HCT116 (cell line): ENCODE data around the gene FAM185A. TPM values are rescaled to one million over a fixed set of nuclear protein-coding genes. Genes with fewer than 3 reads are reported as not detected.
"Not testable (repeated sequence)": the region's sequence is repeated elsewhere in the genome, so short reads cannot be mapped to it uniquely, and the experiment has no call there.

Experiments
- ATAC-seq: fragments of 200-7000 bp; cut with Tn5 transposase; 2 replicates; pipeline ENCODE4 v1.9.1; 2020; ENCODE audit warnings: mild to moderate bottlenecking, moderate library complexity
- BruUV-seq: library from RNA; stranded (reverse); fragments of 400-500 nt; replicated peaks from 2 replicates; lab custom pipeline; 2021; lab: Mats Ljungman, UMichigan
- CTCF ChIA-PET: fragments of 300-600 bp; sonication (Branson Sonifier 250); formaldehyde crosslinking; loops from one replicate; lab custom pipeline; 2021; ENCODE audit warnings: antibody characterized with exemption; lab: Charles Lee
- POLR2A ChIA-PET: fragments of 300-600, 350-600 bp; sonication (Branson Sonifier 250); formaldehyde crosslinking; loops from one replicate; lab custom pipeline; 2021; ENCODE audit warnings: antibody characterized with exemption; lab: Charles Lee
- RAD21 ChIA-PET, 2 experiments: fragments of 300-600 bp; sonication (Branson Sonifier 250); formaldehyde crosslinking; loops; one replicate each; lab custom pipeline; 2023; ENCODE audit warnings: low total read pairs in 2 of 2; ENCODE audit not compliant: uncharacterized antibody in 2 of 2, unreplicated experiment in 2 of 2, low non-redundant PET in 1 of 2; lab: Charles Lee
- DNase-seq: peaks from one replicate; pipeline ENCODE4 v3.0.0-alpha.2; 2010; ENCODE audit warnings: low read depth, low spot score
- H2AFZ ChIP-seq: fragments of 200-600 bp; shearing (Covaris generic), sonication (generic); 2 replicates; pipeline ENCODE4 v1.6.1; 2017; ENCODE audit warnings: low read depth, mixed run types, mixed read lengths, antibody characterized with exemption, low read length; ENCODE audit not compliant: poor library complexity, severe bottlenecking
- H3K27ac ChIP-seq: 2 replicates; pipeline ENCODE4 v1.5.1; 2012; ENCODE audit warnings: low read depth, low read length
- H3K27me3 ChIP-seq: fragments of 200-600 bp; sonication (generic); 2 replicates; pipeline ENCODE4 v1.6.1; 2016; ENCODE audit warnings: mixed run types, low read length, mixed read lengths; ENCODE audit not compliant: insufficient read depth
- H3K36me3 ChIP-seq, 2 experiments: fragments of 200-500 bp in 1 of 2; fragments of 200-600 bp in 1 of 2; sonication (Bioruptor generic) in 1 of 2; sonication (generic) in 1 of 2; 2 replicates each; pipeline versions ENCODE4 v1.5.1 to v1.6.1; 2014 to 2016; ENCODE audit warnings: low read length in 2 of 2, inconsistent platforms in 1 of 2, mixed read lengths in 1 of 2, mixed run types in 1 of 2; ENCODE audit not compliant: insufficient read depth in 2 of 2, control insufficient read depth in 1 of 2
- H3K4me1 ChIP-seq, 2 experiments: fragments of 200-600 bp in 1 of 2; sonication (generic) in 1 of 2; 2 replicates each; pipeline versions ENCODE4 v1.5.1 to v1.6.1; 2012 to 2017; ENCODE audit warnings: low read length in 2 of 2, inconsistent platforms in 1 of 2, mild to moderate bottlenecking in 1 of 2, mixed read lengths in 1 of 2, mixed run types in 1 of 2, moderate library complexity in 1 of 2; ENCODE audit not compliant: insufficient read depth in 2 of 2, control insufficient read depth in 1 of 2
- H3K4me2 ChIP-seq: fragments of 200-600 bp; sonication (generic); 2 replicates; pipeline ENCODE4 v1.6.1; 2017; ENCODE audit warnings: mixed run types, low read length, mixed read lengths
- H3K4me3 ChIP-seq, 2 experiments: fragments of 200-600 bp in 1 of 2; sonication (generic) in 1 of 2; replicated peaks in 1 of 2; 2 replicates each; pipeline ENCODE4 v1.5.1; 2011 to 2016; ENCODE audit warnings: low read length in 2 of 2, control low read depth in 1 of 2, low read depth in 1 of 2, mild to moderate bottlenecking in 1 of 2, mixed read lengths in 1 of 2, mixed run types in 1 of 2
- H3K79me2 ChIP-seq: fragments of 200-600 bp; sonication (generic); 2 replicates; pipeline ENCODE4 v1.6.1; 2017; ENCODE audit warnings: mild to moderate bottlenecking, mixed run types, low read length, moderate library complexity, mixed read lengths; ENCODE audit not compliant: insufficient read depth
- H3K9ac ChIP-seq: fragments of 200-600 bp; sonication (generic); 2 replicates; pipeline ENCODE4 v1.6.1; 2016; ENCODE audit warnings: low read length, mixed read lengths
- H3K9me2 ChIP-seq: fragments of 200-600 bp; sonication (generic), shearing (Covaris generic); 2 replicates; pipeline ENCODE4 v1.6.1; 2017; ENCODE audit warnings: mixed run types, mild to moderate bottlenecking, moderate library complexity; ENCODE audit not compliant: insufficient read depth
- H3K9me3 ChIP-seq, 2 experiments: fragments of 200-500 bp in 1 of 2; fragments of 200-600 bp in 1 of 2; sonication (Bioruptor generic) in 1 of 2; sonication (generic) in 1 of 2; 2 replicates each; pipeline ENCODE4 v1.6.1; 2014 to 2017; ENCODE audit warnings: low read length in 2 of 2, mixed read lengths in 2 of 2, inconsistent platforms in 1 of 2, low read depth in 1 of 2, mild to moderate bottlenecking in 1 of 2, mixed run types in 1 of 2, moderate library complexity in 1 of 2; ENCODE audit not compliant: control insufficient read depth in 1 of 2, insufficient read depth in 1 of 2
- H4K20me1 ChIP-seq: fragments of 200-600 bp; sonication (generic), shearing (Covaris generic); 2 replicates; pipeline ENCODE4 v1.6.1; 2017; ENCODE audit warnings: mixed run types, mild to moderate bottlenecking, moderate library complexity; ENCODE audit not compliant: insufficient read depth
- intact Hi-C: fragments of 100-400 bp; cut with micrococcal nuclease; formaldehyde crosslinking; loops from 2 replicates; pipeline ENCODE4 v1.10.0; 2022
- total RNA-seq: library from RNA; stranded (reverse); gene quantifications from one replicate; pipeline ENCODE4 v1.2.1, GENCODE V29; 2021; ENCODE audit not compliant: unreplicated experiment
- TF ChIP-seq, protein P1 (sequence below), 3 experiments: fragments of 200-600 bp in 1 of 3; sonication (generic) in 1 of 3; IDR thresholded peaks in 2 of 3; conservative IDR thresholded peaks in 1 of 3; 2 replicates each; pipeline ENCODE4 v1.5.1; 2012 to 2017; ENCODE audit warnings: low read depth in 2 of 3, low read length in 2 of 3, antibody characterized with exemption in 1 of 3, borderline replicate concordance in 1 of 3, control low read depth in 1 of 3, mild to moderate bottlenecking in 1 of 3, mixed read lengths in 1 of 3, mixed run types in 1 of 3, moderate library complexity in 1 of 3; ENCODE audit not compliant: insufficient read depth in 1 of 3

The FAM185A gene
- total RNA-seq, 1 experiment from 2014 or later = 8.0 TPM

DNA sequence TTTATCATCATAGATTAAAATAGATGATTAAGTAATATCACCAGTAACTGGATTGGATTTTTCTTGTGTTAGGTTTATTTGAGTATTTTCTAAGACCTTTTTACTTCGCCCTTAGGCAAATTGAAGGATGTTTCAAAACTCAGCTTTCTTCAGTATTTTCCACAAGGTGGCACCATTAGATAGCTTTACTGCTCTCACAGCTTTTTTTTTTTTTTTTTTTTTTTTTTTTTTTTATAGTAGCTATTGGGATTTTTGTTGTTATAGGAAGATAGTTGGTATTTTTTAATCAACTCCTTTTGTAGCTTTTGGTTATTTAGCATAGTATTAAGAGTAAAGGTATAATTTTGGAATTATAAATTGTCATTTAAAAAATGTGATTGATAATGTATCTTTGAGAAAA, 9.4 kb downstream of the FAM185A start:
- H3K4me3 ChIP-seq, H3K79me2 ChIP-seq, H3K9ac ChIP-seq, H3K4me2 ChIP-seq, POLR2A ChIA-PET, H3K4me1 ChIP-seq, H3K9me2 ChIP-seq, H3K9me3 ChIP-seq, H3K27me3 ChIP-seq, BruUV-seq, DNase-seq, H2AFZ ChIP-seq, ATAC-seq: not testable (repeated sequence)
- RAD21 ChIA-PET = interaction anchor here (0.5 to 1.2 kb wide), 6 partner anchors 169 to 556 kb away, joined by 3 to 9 read pairs (median 4); no protein-coding TSS in a partner anchor
- CTCF ChIA-PET = interaction anchor here (0.6 to 1.6 kb wide), 6 partner anchors 159 to 649 kb away, joined by 3 to 49 read pairs (median 8); partner anchors contain the start of genes ARMC10, FBXL13 and NAPEPLD
- intact Hi-C loops = loop anchor here (2.0 kb wide), 1 partner anchor 305 kb away; no protein-coding TSS in a partner anchor
- TF ChIP-seq, protein P1, sequence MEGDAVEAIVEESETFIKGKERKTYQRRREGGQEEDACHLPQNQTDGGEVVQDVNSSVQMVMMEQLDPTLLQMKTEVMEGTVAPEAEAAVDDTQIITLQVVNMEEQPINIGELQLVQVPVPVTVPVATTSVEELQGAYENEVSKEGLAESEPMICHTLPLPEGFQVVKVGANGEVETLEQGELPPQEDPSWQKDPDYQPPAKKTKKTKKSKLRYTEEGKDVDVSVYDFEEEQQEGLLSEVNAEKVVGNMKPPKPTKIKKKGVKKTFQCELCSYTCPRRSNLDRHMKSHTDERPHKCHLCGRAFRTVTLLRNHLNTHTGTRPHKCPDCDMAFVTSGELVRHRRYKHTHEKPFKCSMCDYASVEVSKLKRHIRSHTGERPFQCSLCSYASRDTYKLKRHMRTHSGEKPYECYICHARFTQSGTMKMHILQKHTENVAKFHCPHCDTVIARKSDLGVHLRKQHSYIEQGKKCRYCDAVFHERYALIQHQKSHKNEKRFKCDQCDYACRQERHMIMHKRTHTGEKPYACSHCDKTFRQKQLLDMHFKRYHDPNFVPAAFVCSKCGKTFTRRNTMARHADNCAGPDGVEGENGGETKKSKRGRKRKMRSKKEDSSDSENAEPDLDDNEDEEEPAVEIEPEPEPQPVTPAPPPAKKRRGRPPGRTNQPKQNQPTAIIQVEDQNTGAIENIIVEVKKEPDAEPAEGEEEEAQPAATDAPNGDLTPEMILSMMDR (IDR thresholded peaks at IDR 0.05 in 2 of 3, conservative IDR thresholded peaks at IDR 0.05 in 1 of 3; ENCODE audit: borderline replicate concordance in 1 of 3, insufficient read depth in 1 of 3, low read depth in 2 of 3, low read length in 2 of 3) = peak in 2 of 3 experiments; percentile 29 to 31; a peak in 2 of 6 replicates
- TF ChIP-seq, all 23 proteins: peak for 1; not testable (repeated sequence) for 22
- H3K36me3 ChIP-seq, H4K20me1 ChIP-seq, H3K27ac ChIP-seq: not testable (repeated sequence)

DNA sequence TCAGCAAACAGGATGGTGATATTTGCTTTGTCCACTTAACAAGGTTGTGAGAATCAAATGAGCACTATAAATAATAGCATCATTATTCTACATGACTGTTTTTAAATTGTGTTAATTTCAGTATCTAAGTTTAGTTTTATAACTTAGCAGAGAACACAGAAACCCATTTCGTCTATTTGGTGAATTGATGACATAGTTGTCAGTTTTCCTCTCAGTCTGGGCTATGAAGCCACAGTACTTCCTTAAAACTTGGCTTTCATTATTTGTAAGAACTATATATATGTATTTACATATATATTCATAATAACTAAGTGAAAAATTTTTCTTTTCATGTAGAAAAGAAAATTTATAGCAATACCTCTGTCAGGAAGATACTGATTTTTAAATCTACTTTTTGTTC, 11.1 kb downstream of the FAM185A start:
- ATAC-seq, CTCF ChIA-PET: not testable (repeated sequence)

DNA sequence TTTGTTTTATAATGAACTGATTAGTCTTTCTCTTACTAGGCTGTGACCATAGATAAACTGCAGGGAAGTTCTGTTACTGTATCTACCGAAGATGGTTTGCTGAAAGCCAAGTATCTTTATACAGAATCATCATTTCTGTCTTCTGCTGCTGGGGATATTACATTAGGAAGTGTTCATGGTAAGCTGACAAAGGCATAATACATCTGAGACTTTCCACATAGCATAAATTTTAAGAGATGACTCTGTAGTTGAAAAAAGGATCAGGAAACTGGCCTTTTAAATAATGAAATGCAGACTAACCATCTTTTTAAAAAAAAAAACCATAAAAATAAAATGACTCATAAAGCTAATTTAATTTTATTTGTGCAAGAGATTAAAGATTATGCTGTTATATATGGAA, 12.4 kb downstream of the FAM185A start:
- intact Hi-C loops, H3K79me2 ChIP-seq, RAD21 ChIA-PET, H3K4me1 ChIP-seq, BruUV-seq, H2AFZ ChIP-seq, H3K4me2 ChIP-seq, CTCF ChIA-PET, DNase-seq, POLR2A ChIA-PET, H3K9me2 ChIP-seq, H4K20me1 ChIP-seq, H3K9me3 ChIP-seq, H3K4me3 ChIP-seq, H3K27me3 ChIP-seq, ATAC-seq, H3K9ac ChIP-seq, H3K36me3 ChIP-seq, H3K27ac ChIP-seq: not testable (repeated sequence)

More for the DNA sequence above, 11.1 kb downstream of the FAM185A start:
- H3K9me2 ChIP-seq, H3K27me3 ChIP-seq, H3K27ac ChIP-seq, H3K36me3 ChIP-seq, POLR2A ChIA-PET, H3K9me3 ChIP-seq, H3K4me3 ChIP-seq, H4K20me1 ChIP-seq, H3K79me2 ChIP-seq, BruUV-seq, H3K9ac ChIP-seq, H3K4me1 ChIP-seq, H2AFZ ChIP-seq, H3K4me2 ChIP-seq, DNase-seq: not testable (repeated sequence)
- RAD21 ChIA-PET = interaction anchor here in 1 of 2 experiments (0.7 kb wide), 1 partner anchor 302 kb away, joined by 7 read pairs; no protein-coding TSS in a partner anchor
- intact Hi-C loops = loop anchor here (2.0 kb wide), 1 partner anchor 303 kb away; no protein-coding TSS in a partner anchor

DNA sequence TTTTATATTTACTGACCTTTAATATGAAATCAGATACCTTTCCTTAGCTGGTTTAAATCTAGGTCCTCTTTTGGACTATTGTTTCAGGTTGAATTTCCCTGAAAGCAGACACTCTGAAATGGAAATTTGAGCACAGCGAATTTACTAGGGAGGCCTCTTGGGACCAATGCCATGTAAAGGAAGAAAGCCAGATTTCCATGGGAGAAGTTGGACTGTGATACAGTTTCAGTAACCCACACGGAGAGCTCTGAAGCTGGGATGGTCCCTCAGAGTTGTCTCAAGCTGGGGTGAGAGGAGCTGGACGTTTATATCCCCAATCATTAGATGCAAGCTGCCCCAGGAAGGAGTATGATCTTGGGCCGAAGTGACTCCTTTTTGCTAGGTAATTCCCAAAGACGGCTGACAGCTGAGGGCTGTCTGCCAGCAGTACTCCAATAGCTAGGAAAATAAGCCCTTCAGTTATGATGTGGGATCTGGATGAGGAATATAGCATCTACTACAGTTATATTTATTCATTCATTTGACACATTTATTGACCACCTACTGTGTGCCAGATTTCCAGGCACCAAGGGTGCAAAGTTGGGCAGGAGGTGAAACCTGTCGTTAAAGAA, 14.6 kb downstream of the FAM185A start:
- BruUV-seq, H2AFZ ChIP-seq, H4K20me1 ChIP-seq, H3K4me1 ChIP-seq, intact Hi-C loops, DNase-seq, H3K27ac ChIP-seq, H3K9ac ChIP-seq, H3K9me2 ChIP-seq, H3K4me2 ChIP-seq, H3K36me3 ChIP-seq, RAD21 ChIA-PET, ATAC-seq, CTCF ChIA-PET, H3K9me3 ChIP-seq, H3K79me2 ChIP-seq, H3K4me3 ChIP-seq, H3K27me3 ChIP-seq: not testable (repeated sequence)
- POLR2A ChIA-PET = interaction anchor here (0.5 kb wide), 1 partner anchor 299 kb away, joined by 3 read pairs; no protein-coding TSS in a partner anchor
